ENCODE data around the gene PTGS1.

The PTGS1 gene

DNA sequence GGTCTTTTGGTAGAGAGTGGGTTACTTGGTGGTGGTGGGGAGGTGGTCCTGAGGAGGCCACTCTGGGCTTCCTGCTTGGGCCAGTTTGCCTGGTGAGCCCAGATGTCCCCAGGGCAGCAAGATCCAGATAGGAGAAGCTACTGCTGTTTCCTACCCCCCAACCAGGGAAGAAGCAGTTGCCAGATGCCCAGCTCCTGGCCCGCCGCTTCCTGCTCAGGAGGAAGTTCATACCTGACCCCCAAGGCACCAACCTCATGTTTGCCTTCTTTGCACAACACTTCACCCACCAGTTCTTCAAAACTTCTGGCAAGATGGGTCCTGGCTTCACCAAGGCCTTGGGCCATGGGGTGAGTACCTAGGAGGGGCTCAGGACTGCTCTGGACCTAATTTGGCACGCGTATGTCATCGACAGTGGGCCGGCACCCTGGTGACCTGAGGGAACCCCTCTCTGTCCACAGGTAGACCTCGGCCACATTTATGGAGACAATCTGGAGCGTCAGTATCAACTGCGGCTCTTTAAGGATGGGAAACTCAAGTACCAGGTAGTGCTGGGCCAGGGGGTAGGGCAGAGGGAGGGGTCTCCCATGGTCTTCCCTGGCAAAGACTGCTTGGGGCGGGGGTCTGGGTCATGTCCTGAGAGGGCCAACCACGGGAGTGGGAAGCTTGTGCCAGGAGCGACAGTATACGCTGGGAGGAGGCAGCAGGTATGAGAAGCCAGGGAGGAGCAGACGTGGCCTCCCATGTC, 10.6 kb downstream of the PTGS1 start:
- H3K4me3 ChIP-seq (ENCODE audit: low read depth, low read length): no peak overlapping the region

DNA sequence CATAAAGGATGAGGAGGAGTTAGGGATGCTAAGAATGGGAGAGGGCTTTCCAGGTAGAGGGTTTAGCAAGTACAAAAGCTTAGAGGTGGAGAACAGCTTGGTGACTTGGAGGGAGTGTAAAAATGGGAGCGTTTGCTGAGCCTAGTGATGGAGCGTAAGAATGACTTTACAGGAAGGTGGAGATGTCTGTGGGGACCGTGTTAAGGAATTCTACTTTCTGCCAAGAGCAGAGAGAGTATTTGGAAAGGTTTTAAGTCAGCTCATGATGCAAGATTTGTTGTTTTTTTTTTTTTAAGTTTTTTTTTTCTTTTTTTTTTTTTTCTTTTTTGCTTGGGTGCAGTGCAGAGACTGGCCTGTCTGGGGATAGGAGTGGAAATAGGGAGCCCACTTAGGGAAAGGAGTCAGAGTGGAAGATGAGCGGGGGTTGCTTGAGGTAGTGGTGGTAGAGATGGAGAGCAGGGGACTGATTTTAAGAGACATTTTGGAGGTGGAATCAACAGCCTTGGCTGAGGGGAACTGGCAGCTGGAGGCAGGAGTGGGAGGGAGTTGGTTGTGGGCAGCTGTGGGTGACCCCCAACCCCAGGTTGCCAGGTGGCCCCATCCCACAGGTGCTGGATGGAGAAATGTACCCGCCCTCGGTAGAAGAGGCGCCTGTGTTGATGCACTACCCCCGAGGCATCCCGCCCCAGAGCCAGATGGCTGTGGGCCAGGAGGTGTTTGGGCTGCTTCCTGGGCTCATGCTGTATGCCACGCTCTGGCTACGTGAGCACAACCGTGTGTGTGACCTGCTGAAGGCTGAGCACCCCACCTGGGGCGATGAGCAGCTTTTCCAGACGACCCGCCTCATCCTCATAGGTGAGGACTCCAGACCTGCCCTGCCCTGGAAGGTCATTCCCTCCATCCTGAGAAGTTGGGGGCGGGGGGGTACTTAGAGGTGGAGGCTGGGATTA, 12.4 kb downstream of the PTGS1 start:
- no peak overlapping the region for H3K4me3 ChIP-seq (ENCODE audit: low read depth, low read length)
- TF ChIP-seq, protein P1, sequence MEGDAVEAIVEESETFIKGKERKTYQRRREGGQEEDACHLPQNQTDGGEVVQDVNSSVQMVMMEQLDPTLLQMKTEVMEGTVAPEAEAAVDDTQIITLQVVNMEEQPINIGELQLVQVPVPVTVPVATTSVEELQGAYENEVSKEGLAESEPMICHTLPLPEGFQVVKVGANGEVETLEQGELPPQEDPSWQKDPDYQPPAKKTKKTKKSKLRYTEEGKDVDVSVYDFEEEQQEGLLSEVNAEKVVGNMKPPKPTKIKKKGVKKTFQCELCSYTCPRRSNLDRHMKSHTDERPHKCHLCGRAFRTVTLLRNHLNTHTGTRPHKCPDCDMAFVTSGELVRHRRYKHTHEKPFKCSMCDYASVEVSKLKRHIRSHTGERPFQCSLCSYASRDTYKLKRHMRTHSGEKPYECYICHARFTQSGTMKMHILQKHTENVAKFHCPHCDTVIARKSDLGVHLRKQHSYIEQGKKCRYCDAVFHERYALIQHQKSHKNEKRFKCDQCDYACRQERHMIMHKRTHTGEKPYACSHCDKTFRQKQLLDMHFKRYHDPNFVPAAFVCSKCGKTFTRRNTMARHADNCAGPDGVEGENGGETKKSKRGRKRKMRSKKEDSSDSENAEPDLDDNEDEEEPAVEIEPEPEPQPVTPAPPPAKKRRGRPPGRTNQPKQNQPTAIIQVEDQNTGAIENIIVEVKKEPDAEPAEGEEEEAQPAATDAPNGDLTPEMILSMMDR (IDR thresholded peaks at IDR 0.05; ENCODE audit: borderline replicate concordance, insufficient read depth, low read depth, low read length): no peak

More for the DNA sequence above, 10.6 kb downstream of the PTGS1 start:
- TF ChIP-seq, protein P1 (IDR thresholded peaks at IDR 0.05; ENCODE audit: borderline replicate concordance, insufficient read depth, low read depth, low read length): no peak

DNA sequence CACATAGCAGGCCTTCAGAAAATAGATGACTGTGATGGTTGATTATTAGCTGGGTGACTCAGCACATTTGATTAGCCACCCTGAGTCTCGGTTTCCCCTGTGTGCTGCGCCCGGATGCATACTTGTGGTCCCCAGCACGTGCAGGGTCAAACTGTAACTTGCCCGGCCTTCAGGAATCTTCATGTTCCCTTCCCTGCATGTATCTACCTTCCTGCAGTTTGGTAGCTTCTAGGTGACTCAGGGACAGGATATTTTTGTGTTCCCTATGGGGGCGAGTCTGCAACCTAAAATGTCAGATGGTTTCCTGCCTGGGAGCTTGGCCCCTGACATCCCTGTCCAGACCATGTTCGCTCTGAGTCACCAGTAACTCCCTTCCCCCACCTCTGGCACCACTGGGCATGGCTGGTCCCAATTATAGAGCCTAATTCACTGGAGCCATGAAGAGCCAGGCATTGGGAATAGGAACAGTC, 13.2 kb downstream of the PTGS1 start:
- no peak overlapping the region for H3K4me3 ChIP-seq (ENCODE audit: low read depth, low read length)
- TF ChIP-seq, protein P1 (IDR thresholded peaks at IDR 0.05; ENCODE audit: borderline replicate concordance, insufficient read depth, low read depth, low read length): no peak

DNA sequence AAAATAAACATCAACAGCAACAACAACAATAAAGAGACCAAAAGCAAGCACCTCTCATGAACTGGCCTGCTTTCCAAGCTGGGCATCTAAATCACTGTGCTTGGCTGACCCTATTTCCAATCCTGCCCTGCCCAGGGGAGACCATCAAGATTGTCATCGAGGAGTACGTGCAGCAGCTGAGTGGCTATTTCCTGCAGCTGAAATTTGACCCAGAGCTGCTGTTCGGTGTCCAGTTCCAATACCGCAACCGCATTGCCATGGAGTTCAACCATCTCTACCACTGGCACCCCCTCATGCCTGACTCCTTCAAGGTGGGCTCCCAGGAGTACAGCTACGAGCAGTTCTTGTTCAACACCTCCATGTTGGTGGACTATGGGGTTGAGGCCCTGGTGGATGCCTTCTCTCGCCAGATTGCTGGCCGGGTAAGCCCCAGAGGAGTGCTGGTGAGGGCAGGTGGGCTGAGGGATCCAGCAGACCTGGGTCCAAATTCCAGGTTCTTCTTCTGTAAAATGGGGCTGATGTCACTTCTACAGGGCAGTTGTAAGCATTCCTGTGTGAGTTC, 15.6 kb downstream of the PTGS1 start:
- no peak overlapping the region for H3K4me3 ChIP-seq (ENCODE audit: low read depth, low read length)

DNA sequence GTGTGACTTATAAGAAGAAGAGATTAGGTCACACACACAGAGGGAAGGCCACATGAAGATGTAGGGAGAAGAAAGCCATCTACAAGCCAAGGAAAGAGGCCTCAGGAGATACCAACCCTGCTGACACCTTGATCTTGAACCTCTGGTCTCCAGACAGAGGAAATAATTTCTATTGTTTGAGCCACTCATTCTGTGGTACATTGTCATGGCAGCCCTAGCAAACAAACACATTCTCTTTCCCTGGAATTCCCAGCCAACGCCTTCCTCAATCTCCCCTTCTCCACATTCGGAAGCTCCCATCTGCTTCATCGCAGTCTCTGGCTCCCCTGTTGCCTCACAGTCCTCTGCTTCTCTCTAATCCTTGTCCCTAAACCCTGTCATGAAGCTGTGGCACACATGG, 16.7 kb downstream of the PTGS1 start:
- TF ChIP-seq, protein P1 (IDR thresholded peaks at IDR 0.05; ENCODE audit: borderline replicate concordance, insufficient read depth, low read depth, low read length): no peak
- no peak overlapping the region for H3K4me3 ChIP-seq (ENCODE audit: low read depth, low read length)

More for the DNA sequence above, 15.6 kb downstream of the PTGS1 start:
- TF ChIP-seq, protein P1 (IDR thresholded peaks at IDR 0.05; ENCODE audit: borderline replicate concordance, insufficient read depth, low read depth, low read length): no peak

DNA sequence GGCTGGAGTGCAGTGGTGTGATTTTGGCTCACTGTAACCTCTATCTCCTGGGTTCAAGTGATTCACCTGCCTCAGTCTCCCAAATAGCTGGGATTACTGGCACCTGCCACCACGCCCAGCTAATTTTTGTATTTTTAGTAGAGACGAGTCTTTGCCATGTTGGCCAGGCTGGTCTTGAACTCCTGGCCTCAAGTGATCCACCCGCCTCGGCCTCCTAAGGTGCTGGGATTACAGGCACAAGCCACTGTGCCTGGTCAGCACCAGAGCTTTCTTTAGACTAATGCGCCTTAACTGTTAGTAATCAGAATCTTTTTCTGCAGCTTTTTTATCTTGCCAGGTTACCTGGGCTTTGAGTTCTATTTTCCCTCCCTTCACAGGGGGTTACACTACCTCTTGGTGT, 18.4 kb downstream of the PTGS1 start:
- H3K4me3 ChIP-seq (ENCODE audit: low read depth, low read length): no peak overlapping the region
- TF ChIP-seq, protein P1 (IDR thresholded peaks at IDR 0.05; ENCODE audit: borderline replicate concordance, insufficient read depth, low read depth, low read length): no peak

All from GM12875 (cell line).